Skeletal muscle satellite cell (primary cell): ENCODE results near the gene PCED1B.
"Not testable (repeated sequence)": the region's sequence is repeated elsewhere in the genome, so short reads cannot be mapped to it uniquely, and the experiment has no call there.

Experiments used
- H3K27me3 ChIP-seq: 2 replicates; pipeline ENCODE4 v1.7.0; 2013; ENCODE audit warnings: low read length; ENCODE audit not compliant: control insufficient read depth, insufficient read depth
- H3K36me3 ChIP-seq: 2 replicates; pipeline ENCODE4 v1.7.0; 2013; ENCODE audit warnings: mild to moderate bottlenecking, control low read depth, low read length; ENCODE audit not compliant: insufficient read depth
- H3K4me1 ChIP-seq: 2 replicates; pipeline ENCODE4 v1.7.0; 2013; ENCODE audit warnings: low read length; ENCODE audit not compliant: control insufficient read depth, insufficient read depth
- H3K4me2 ChIP-seq: 2 replicates; pipeline ENCODE4 v1.7.0; 2013; ENCODE audit warnings: mild to moderate bottlenecking, low read length
- H3K4me3 ChIP-seq: 2 replicates; pipeline ENCODE4 v1.7.0; 2013; ENCODE audit warnings: low read length
- H3K9ac ChIP-seq: 2 replicates; pipeline ENCODE4 v1.7.0; 2013; ENCODE audit warnings: mild to moderate bottlenecking, low read depth, low read length, moderate library complexity
- H3K9me3 ChIP-seq: replicated peaks from 2 replicates; pipeline ENCODE4 v1.7.0; 2013; ENCODE audit warnings: mild to moderate bottlenecking, control low read depth, low read length

PCED1B gene

GRCh38 chr12:47188576-47189441 is 109.4 kb downstream of the PCED1B start:
- Histone ChIP-seq H3K36me3 (no peaks in the 10 kb centered on the region), H3K9me3 (no peaks in the 10 kb centered on the region), H3K4me2 (peak overlapping the region; percentile 41), H3K27me3 (no peaks in the 10 kb centered on the region), H3K4me1 (peaks cover 26% of the 10 kb centered on the region), H3K9ac (no peak overlapping the region), H3K4me3 (no peak overlapping the region)

- Histone ChIP-seq H3K4me1 (peaks cover 26% of the 10 kb centered on the region), H3K9ac (no peak overlapping the region), H3K4me2 (peak overlapping the region; percentile 41), H3K4me3 (no peak overlapping the region), H3K36me3 (no peaks in the 10 kb centered on the region), H3K9me3 (no peaks in the 10 kb centered on the region), H3K27me3 (no peaks in the 10 kb centered on the region)
These were observed 110.3 kb downstream of the PCED1B start for GRCh38 chr12:47189728-47190127.

- no peak overlapping the region for H3K4me3 ChIP-seq
- H3K9me3 ChIP-seq: no peaks in the 10 kb centered on the region
- no peak overlapping the region for H3K4me2 ChIP-seq
- peaks cover 26% of the 10 kb centered on the region for H3K4me1 ChIP-seq
- no peak overlapping the region for H3K9ac ChIP-seq
- H3K27me3 ChIP-seq: no peaks in the 10 kb centered on the region
- no peaks in the 10 kb centered on the region for H3K36me3 ChIP-seq
These were observed 110.9 kb downstream of the PCED1B start for GRCh38 chr12:47190271-47190750.

- Histone ChIP-seq H3K4me1 (peaks cover 26% of the 10 kb centered on the region), H3K9ac (no peak overlapping the region), H3K9me3 (no peaks in the 10 kb centered on the region), H3K27me3 (no peaks in the 10 kb centered on the region), H3K4me3 (no peak overlapping the region), H3K36me3 (no peaks in the 10 kb centered on the region), H3K4me2 (no peak overlapping the region)
These were observed 111.5 kb downstream of the PCED1B start for GRCh38 chr12:47190905-47191304.

- Histone ChIP-seq H3K4me3 (no peak overlapping the region), H3K4me2 (no peak overlapping the region), H3K4me1 (peaks cover 26% of the 10 kb centered on the region)
These were observed 112.6 kb downstream of the PCED1B start for GRCh38 chr12:47192051-47192450.

GRCh38 chr12:47193066-47193465 is 113.6 kb downstream of the PCED1B start:
- H3K9ac ChIP-seq: no peak overlapping the region
- peaks cover 26% of the 10 kb centered on the region for H3K4me1 ChIP-seq
- no peak overlapping the region for H3K4me3 ChIP-seq
- no peaks in the 10 kb centered on the region for H3K27me3 ChIP-seq
- no peak overlapping the region for H3K4me2 ChIP-seq
- no peaks in the 10 kb centered on the region for H3K9me3 ChIP-seq
- no peaks in the 10 kb centered on the region for H3K36me3 ChIP-seq

More at GRCh38 chr12:47192051-47192450, 112.6 kb downstream of the PCED1B start:
- H3K9me3 ChIP-seq: no peaks in the 10 kb centered on the region
- no peak overlapping the region for H3K9ac ChIP-seq
- no peaks in the 10 kb centered on the region for H3K27me3 ChIP-seq
- no peaks in the 10 kb centered on the region for H3K36me3 ChIP-seq

GRCh38 chr12:47194501-47194900 is 115.1 kb downstream of the PCED1B start:
- Histone ChIP-seq H3K4me1 (peaks cover 13% of the 10 kb centered on the region), H3K4me3 (no peak overlapping the region), H3K9ac (no peak overlapping the region), H3K4me2 (no peak overlapping the region), H3K9me3 (no peaks in the 10 kb centered on the region), H3K27me3 (no peaks in the 10 kb centered on the region), H3K36me3 (no peaks in the 10 kb centered on the region)

- Histone ChIP-seq H3K9ac (no peak overlapping the region), H3K4me2 (no peak overlapping the region), H3K4me1 (no peaks in the 10 kb centered on the region)
These were observed 121.0 kb downstream of the PCED1B start for GRCh38 chr12:47200446-47200845.

GRCh38 chr12:47201190-47201589 is 121.8 kb downstream of the PCED1B start:
- not testable (repeated sequence) for H3K9me3 ChIP-seq, H3K4me2 ChIP-seq, H3K4me1 ChIP-seq, H3K9ac ChIP-seq, H3K36me3 ChIP-seq, H3K4me3 ChIP-seq, H3K27me3 ChIP-seq

More at GRCh38 chr12:47200446-47200845, 121.0 kb downstream of the PCED1B start:
- Histone ChIP-seq H3K36me3 (no peaks in the 10 kb centered on the region), H3K27me3 (no peaks in the 10 kb centered on the region), H3K9me3 (no peaks in the 10 kb centered on the region), H3K4me3 (no peak overlapping the region)

GRCh38 chr12:47202176-47202575 is 122.8 kb downstream of the PCED1B start:
- Histone ChIP-seq H3K36me3 (no peaks in the 10 kb centered on the region), H3K27me3 (no peaks in the 10 kb centered on the region), H3K9me3 (no peaks in the 10 kb centered on the region), H3K4me2 (no peak overlapping the region), H3K4me1 (peaks cover under 1% of the 10 kb centered on the region), H3K9ac (no peak overlapping the region), H3K4me3 (no peak overlapping the region)

- Histone ChIP-seq H3K27me3 (no peaks in the 10 kb centered on the region), H3K4me3 (no peak overlapping the region), H3K9ac (no peak overlapping the region), H3K36me3 (no peaks in the 10 kb centered on the region), H3K4me1 (peaks cover 6% of the 10 kb centered on the region), H3K9me3 (no peaks in the 10 kb centered on the region), H3K4me2 (no peak overlapping the region)
These were observed 126.4 kb downstream of the PCED1B start for GRCh38 chr12:47205532-47206449.
